HG02763 (cell line): Measurements from ENCODE around the gene PRR20C.
"Not testable (repeated sequence)": the region's sequence is repeated elsewhere in the genome, so short reads cannot be mapped to it uniquely, and the experiment has no call there.

ENCODE experiments used
- ATAC-seq: cut with Tn5 transposase; IDR thresholded peaks from one replicate; pipeline ENCODE4 v1.9.1; 2021; ENCODE audit warnings: mild to moderate bottlenecking, moderate library complexity; ENCODE audit not compliant: unreplicated experiment

Gene PRR20C

GRCh38 chr13:57153761-57154160 is at the start of gene PRR20C:
Gene PRR20C (plus strand): TSS chr13:57154061. CDS start chr13:57154448, 387 bp downstream.
- ATAC-seq = not testable (repeated sequence)

GRCh38 chr13:57114945-57115344 is 38.9 kb upstream of the PRR20C start:
- no peak for ATAC-seq

GRCh38 chr13:57123681-57124080 is 30.2 kb upstream of the PRR20C start:
- ATAC-seq = no peak

GRCh38 chr13:57128909-57129308 is 25.0 kb upstream of the PRR20C start:
- ATAC-seq = no peak

- ATAC-seq = no peak
Observed at GRCh38 chr13:57136093-57136492, 17.8 kb upstream of the PRR20C start.

- no peak for ATAC-seq
Observed at GRCh38 chr13:57137585-57137984, 16.3 kb upstream of the PRR20C start.

GRCh38 chr13:57138988-57139387 is 14.9 kb upstream of the PRR20C start:
- no peak for ATAC-seq

GRCh38 chr13:57139781-57140180 is 14.1 kb upstream of the PRR20C start:
- not testable (repeated sequence) for ATAC-seq

GRCh38 chr13:57140235-57140968 is 13.5 kb upstream of the PRR20C start, which contains the start of gene PRR20A:
Gene PRR20A (plus strand): TSS chr13:57140918. CDS start chr13:57141305, 387 bp downstream.
- ATAC-seq = not testable (repeated sequence)

- not testable (repeated sequence) for ATAC-seq
Observed at GRCh38 chr13:57147188-57147587, 6.7 kb upstream of the PRR20C start, which contains the start of gene PRR20B. Gene PRR20B (plus strand): TSS chr13:57147488. CDS start chr13:57147875, 387 bp downstream.

- not testable (repeated sequence) for ATAC-seq
Observed at GRCh38 chr13:57148106-57148505, 5.8 kb upstream of the PRR20C start.

GRCh38 chr13:57160332-57160731 is 6.5 kb downstream of the PRR20C start, which contains the start of gene PRR20D:
Gene PRR20D (plus strand): TSS chr13:57160632. CDS start chr13:57161019, 387 bp downstream.
- ATAC-seq = not testable (repeated sequence)

- ATAC-seq = not testable (repeated sequence)
Observed at GRCh38 chr13:57166897-57167296, 13.0 kb downstream of the PRR20C start, which contains the start of gene PRR20E. Gene PRR20E (plus strand): TSS chr13:57167197. CDS start chr13:57167584, 387 bp downstream.

- ATAC-seq = no peak
Observed at GRCh38 chr13:57191667-57192066, 37.8 kb downstream of the PRR20C start.
